ENCODE data around the gene CRIP2.

CRIP2 gene

GRCh38 chr14:105475269-105476096 lies 862 bp downstream of the CRIP2 start:
- no peak for DNase-seq (ENCODE audit: extremely low read depth in 1 of 2, low read depth in 1 of 2)

- no peak for DNase-seq (ENCODE audit: extremely low read depth in 1 of 2, low read depth in 1 of 2)
These were observed 1.6 kb downstream of the CRIP2 start for GRCh38 chr14:105476097-105476830.

GRCh38 chr14:105476831-105477659 lies 2.4 kb downstream of the CRIP2 start:
- no peak for DNase-seq (ENCODE audit: extremely low read depth in 1 of 2, low read depth in 1 of 2)

- no peak for DNase-seq (ENCODE audit: extremely low read depth in 1 of 2, low read depth in 1 of 2)
These were observed 3.2 kb downstream of the CRIP2 start for GRCh38 chr14:105477660-105478397.

GRCh38 chr14:105478398-105479251 lies 4.0 kb downstream of the CRIP2 start:
- no peak for DNase-seq (ENCODE audit: extremely low read depth in 1 of 2, low read depth in 1 of 2)

GRCh38 chr14:105479431-105480158 lies 5.0 kb downstream of the CRIP2 start:
- no peak for DNase-seq (ENCODE audit: extremely low read depth in 1 of 2, low read depth in 1 of 2)

- no peak for DNase-seq (ENCODE audit: extremely low read depth in 1 of 2, low read depth in 1 of 2)
These were observed 5.7 kb downstream of the CRIP2 start for GRCh38 chr14:105480199-105480746.

- DNase-seq (ENCODE audit: extremely low read depth in 1 of 2, low read depth in 1 of 2), result peak; percentile 71 to 73
These were observed 6.5 kb downstream of the CRIP2 start for GRCh38 chr14:105480807-105481801.

GRCh38 chr14:105481886-105482457 lies 7.4 kb downstream of the CRIP2 start:
- peak; percentile 74 to 93 for DNase-seq (ENCODE audit: extremely low read depth in 1 of 2, low read depth in 1 of 2)

GRCh38 chr14:105482486-105483110 lies 8.0 kb downstream of the CRIP2 start:
- DNase-seq (ENCODE audit: extremely low read depth in 1 of 2, low read depth in 1 of 2), result no peak

- no peak for DNase-seq (ENCODE audit: extremely low read depth in 1 of 2, low read depth in 1 of 2)
These were observed 8.9 kb downstream of the CRIP2 start for GRCh38 chr14:105483300-105484068.

- no peak for DNase-seq (ENCODE audit: extremely low read depth in 1 of 2, low read depth in 1 of 2)
These were observed 9.7 kb downstream of the CRIP2 start for GRCh38 chr14:105484069-105484996.

GRCh38 chr14:105484997-105485393 lies 10.4 kb downstream of the CRIP2 start:
- DNase-seq (ENCODE audit: extremely low read depth in 1 of 2, low read depth in 1 of 2), result no peak

GRCh38 chr14:105485739-105486162 lies 11.1 kb downstream of the CRIP2 start:
- no peak for DNase-seq (ENCODE audit: extremely low read depth in 1 of 2, low read depth in 1 of 2)
